Upper lobe of right lung (tissue), 1 donor: ENCODE data around the gene TAAR6. TPM values are rescaled to one million over a fixed set of nuclear protein-coding genes. Genes with fewer than 3 reads are reported as not detected.
"Not testable (repeated sequence)": the region's sequence is repeated elsewhere in the genome, so short reads cannot be mapped to it uniquely, and the experiment has no call there.

Experiments used
- ATAC-seq: fragments of 200-7000 bp; cut with Tn5 transposase; one replicate; pipeline ENCODE4 v1.9.1; 2020; ENCODE audit warnings: mild to moderate bottlenecking, moderate library complexity
- DNase-seq: peaks from one replicate; pipeline ENCODE4 v3.0.0-alpha.2; 2020
- H3K27ac ChIP-seq: fragments of 200-600 bp; one replicate; pipeline ENCODE4 v1.8.0; 2022
- H3K27me3 ChIP-seq: fragments of 200-600 bp; one replicate; pipeline ENCODE4 v1.8.0; 2022; ENCODE audit warnings: mild to moderate bottlenecking
- H3K36me3 ChIP-seq: fragments of 200-600 bp; one replicate; pipeline ENCODE4 v1.8.0; 2022
- H3K4me1 ChIP-seq: fragments of 200-600 bp; one replicate; pipeline ENCODE4 v1.8.0; 2022
- H3K4me3 ChIP-seq: fragments of 200-600 bp; one replicate; pipeline ENCODE4 v1.8.0; 2022; ENCODE audit warnings: mild to moderate bottlenecking
- H3K9me3 ChIP-seq: fragments of 200-600 bp; one replicate; pipeline ENCODE4 v1.8.0; 2022
- intact Hi-C: fragments of 100-400 bp; cut with DNase I; formaldehyde crosslinking; loops from one replicate; pipeline ENCODE4 v1.11.0; 2022
- total RNA-seq: library from RNA; stranded (reverse); fragmentation: NEBNext Ultra II Directional; extraction: Animal tissue kit (Norgen Biotek cat#: 25700); gene quantifications from one replicate; pipeline ENCODE4 v1.2.1, GENCODE V29; 2021
- TF ChIP-seq, protein P1 (sequence below): fragments of 200-600 bp; IDR thresholded peaks from one replicate; pipeline ENCODE4 v1.8.0; 2022; ENCODE audit warnings: antibody characterized with exemption
- donor health status: DM: no; HTN: yes; CAD: no; lungs with severe emphysema.

TAAR6 gene
- total RNA-seq, 1 donor from 2014 or later = not detected

GRCh38 chr6:132548746-132549463 is 21.2 kb upstream of the TAAR6 start:
- DNase-seq (no peak), ATAC-seq (no peak)
- H3K27me3 ChIP-seq = peaks cover 8% of the 10 kb centered on the region
- H3K9me3 ChIP-seq = no peaks in the 10 kb centered on the region
- no peaks in the 10 kb centered on the region for H3K36me3 ChIP-seq
- H3K4me3 ChIP-seq = no peak overlapping the region
- TF ChIP-seq, protein P1, sequence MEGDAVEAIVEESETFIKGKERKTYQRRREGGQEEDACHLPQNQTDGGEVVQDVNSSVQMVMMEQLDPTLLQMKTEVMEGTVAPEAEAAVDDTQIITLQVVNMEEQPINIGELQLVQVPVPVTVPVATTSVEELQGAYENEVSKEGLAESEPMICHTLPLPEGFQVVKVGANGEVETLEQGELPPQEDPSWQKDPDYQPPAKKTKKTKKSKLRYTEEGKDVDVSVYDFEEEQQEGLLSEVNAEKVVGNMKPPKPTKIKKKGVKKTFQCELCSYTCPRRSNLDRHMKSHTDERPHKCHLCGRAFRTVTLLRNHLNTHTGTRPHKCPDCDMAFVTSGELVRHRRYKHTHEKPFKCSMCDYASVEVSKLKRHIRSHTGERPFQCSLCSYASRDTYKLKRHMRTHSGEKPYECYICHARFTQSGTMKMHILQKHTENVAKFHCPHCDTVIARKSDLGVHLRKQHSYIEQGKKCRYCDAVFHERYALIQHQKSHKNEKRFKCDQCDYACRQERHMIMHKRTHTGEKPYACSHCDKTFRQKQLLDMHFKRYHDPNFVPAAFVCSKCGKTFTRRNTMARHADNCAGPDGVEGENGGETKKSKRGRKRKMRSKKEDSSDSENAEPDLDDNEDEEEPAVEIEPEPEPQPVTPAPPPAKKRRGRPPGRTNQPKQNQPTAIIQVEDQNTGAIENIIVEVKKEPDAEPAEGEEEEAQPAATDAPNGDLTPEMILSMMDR = no peak
- intact Hi-C loops = no loop called here
- H3K27ac ChIP-seq = no peak overlapping the region
- no peaks in the 10 kb centered on the region for H3K4me1 ChIP-seq

GRCh38 chr6:132551214-132551613 is 18.9 kb upstream of the TAAR6 start:
- no peak for DNase-seq
- intact Hi-C loops = no loop called here
- no peaks in the 10 kb centered on the region for H3K9me3 ChIP-seq
- no peak overlapping the region for H3K4me3 ChIP-seq
- no peaks in the 10 kb centered on the region for H3K4me1 ChIP-seq
- TF ChIP-seq, protein P1 = no peak
- ATAC-seq = no peak
- peaks cover 8% of the 10 kb centered on the region for H3K27me3 ChIP-seq
- no peak overlapping the region for H3K27ac ChIP-seq
- H3K36me3 ChIP-seq = no peaks in the 10 kb centered on the region

DNA sequence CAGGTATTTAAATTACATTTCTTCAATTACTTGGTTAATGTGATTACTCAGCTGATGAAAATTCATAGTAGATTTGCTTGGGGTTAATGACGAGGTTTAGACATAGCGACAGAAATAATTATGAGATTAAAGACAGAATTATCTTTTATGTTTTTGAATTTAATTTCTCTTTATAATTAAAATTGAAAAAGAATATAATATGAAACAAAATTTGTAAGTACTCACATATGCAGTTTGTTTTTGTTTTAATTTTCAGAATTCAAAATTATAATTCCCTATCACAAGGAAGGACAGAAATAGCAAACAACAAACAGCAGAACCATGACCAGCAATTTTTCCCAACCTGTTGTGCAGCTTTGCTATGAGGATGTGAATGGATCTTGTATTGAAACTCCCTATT is 17.8 kb upstream of the TAAR6 start, which contains the start of gene TAAR8:
Gene TAAR8 (plus strand): TSS at position 301 of the 400 bp plus-strand sequence. CDS start 21 bp downstream, at position 322.
- H3K36me3 ChIP-seq = no peaks in the 10 kb centered on the region
- ATAC-seq = no peak
- intact Hi-C loops = no loop called here

DNA sequence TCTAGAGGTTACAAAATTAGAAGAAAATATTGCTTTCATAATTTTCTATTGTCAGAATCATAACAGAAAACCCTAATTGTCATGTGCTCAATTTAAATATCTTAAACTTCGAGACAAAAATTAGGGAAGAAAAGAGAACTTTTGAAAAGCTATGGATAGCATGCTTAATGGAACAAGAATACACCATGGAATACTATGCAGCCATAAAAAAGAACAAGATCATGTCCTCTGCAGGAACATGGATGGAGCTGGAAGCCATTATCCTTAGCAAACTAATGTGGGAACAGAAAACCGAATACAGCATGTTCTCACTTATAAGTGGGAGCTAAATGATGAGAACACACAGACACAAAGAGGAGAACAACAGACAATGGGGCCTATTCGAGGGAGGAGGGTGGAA is 10.0 kb upstream of the TAAR6 start:
- DNase-seq, H3K36me3 ChIP-seq, H3K9me3 ChIP-seq, intact Hi-C loops, H3K4me1 ChIP-seq, ATAC-seq, H3K4me3 ChIP-seq, H3K27ac ChIP-seq, H3K27me3 ChIP-seq: not testable (repeated sequence)

More for the DNA sequence above, 17.8 kb upstream of the TAAR6 start, which contains the start of gene TAAR8:
- TF ChIP-seq, protein P1 = no peak
- no peak for DNase-seq
- H3K4me3 ChIP-seq = no peak within 1 kb of the TSS
- peaks cover 8% of the 10 kb centered on the region for H3K27me3 ChIP-seq
- H3K4me1 ChIP-seq = no peaks in the 10 kb centered on the region
- no peak within 1 kb of the TSS for H3K27ac ChIP-seq
- H3K9me3 ChIP-seq = no peaks in the 10 kb centered on the region

- Histone ChIP-seq H3K27ac (no peak overlapping the region), H3K4me3 (no peak overlapping the region), H3K4me1 (no peaks in the 10 kb centered on the region), H3K27me3 (peaks cover 10% of the 10 kb centered on the region), H3K36me3 (no peaks in the 10 kb centered on the region), H3K9me3 (no peaks in the 10 kb centered on the region)
- intact Hi-C loops = no loop called here
- DNase-seq (no peak), ATAC-seq (no peak)
- TF ChIP-seq, protein P1 = no peak
Measured at GRCh38 chr6:132566404-132566803, 3.7 kb upstream of the TAAR6 start.

DNA sequence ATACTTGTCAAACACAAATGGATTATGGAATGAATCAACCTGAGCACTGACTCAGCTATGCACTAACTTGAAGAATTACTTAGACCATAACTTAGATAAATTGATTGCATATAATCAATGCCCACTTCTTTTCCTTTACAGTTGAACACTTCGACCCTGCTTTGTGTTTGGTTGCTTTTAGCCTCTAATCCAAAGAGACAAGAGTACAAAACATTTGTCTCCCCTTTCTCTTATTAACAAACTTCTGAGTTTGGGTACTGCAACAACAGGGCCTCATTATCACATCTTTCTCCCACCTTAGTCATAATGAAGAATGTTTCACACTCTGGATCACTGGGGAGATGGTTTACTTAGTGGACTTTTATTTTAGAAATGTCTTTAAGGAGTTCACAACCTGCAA is 2.6 kb upstream of the TAAR6 start:
- intact Hi-C loops = no loop called here
- TF ChIP-seq, protein P1 = no peak
- H3K27me3 ChIP-seq = peaks cover 10% of the 10 kb centered on the region
- no peak overlapping the region for H3K4me3 ChIP-seq
- ATAC-seq = no peak
- H3K36me3 ChIP-seq = no peaks in the 10 kb centered on the region
- no peaks in the 10 kb centered on the region for H3K9me3 ChIP-seq
- no peak for DNase-seq
- H3K27ac ChIP-seq = no peak overlapping the region
- no peaks in the 10 kb centered on the region for H3K4me1 ChIP-seq
